ENCODE measurements around the gene IST1. TPM values are rescaled to one million over a fixed set of nuclear protein-coding genes. Genes with fewer than 3 reads are reported as not detected.

The IST1 gene
- total and polyA plus RNA-seq, 3 experiments from 2014 or later: 144 to 177 (median 172) TPM

- Mint-ChIP-seq H3K4me3 (peak overlapping the region in 2 of 7 donors; percentile 13 to 32), H3K36me3 (no peaks in the 10 kb centered on the region), H3K27ac (peak overlapping the region in 1 of 8 donors; percentile 11), H3K27me3 (peaks cover 4% of the 10 kb centered on the region in 2 donors), H3K9me3 (no peaks in the 10 kb centered on the region), H3K4me1 (peaks cover 5 to 13% (median 10%) of the 10 kb centered on the region in 3 donors)
- Histone ChIP-seq H3K4me1 (ENCODE audit: insufficient read depth, low read length) (peaks cover 8% of the 10 kb centered on the region), H3K9me3 (ENCODE audit: low read length) (no peaks in the 10 kb centered on the region), H3K36me3 (ENCODE audit: insufficient read depth, low read length) (no peaks in the 10 kb centered on the region), H3K4me3 (ENCODE audit: low read length) (no peak overlapping the region), H3K27me3 (ENCODE audit: insufficient read depth, low read length, poor library complexity, severe bottlenecking) (no peaks in the 10 kb centered on the region), H3K27ac (ENCODE audit: low read depth, low read length) (no peak overlapping the region)
- CTCF ChIA-PET: no interaction called here
- no peak for DNase-seq
- POLR2A ChIA-PET: no interaction called here
Measured at GRCh38 chr16:71956486-71956885, 61.2 kb downstream of the IST1 start.

GRCh38 chr16:71961066-71962039 lies 66.0 kb downstream of the IST1 start:
- no peak overlapping the region for H3K4me3 ChIP-seq (ENCODE audit: low read length)
- peak; percentile 54 to 84 (median 66) for DNase-seq
- Mint-ChIP-seq H3K27me3 (peaks cover 0 to 3% of the 10 kb centered on the region in 2 donors), H3K4me1 (peaks cover 5 to 12% (median 8%) of the 10 kb centered on the region in 3 donors), H3K27ac (peak overlapping the region in 3 of 8 donors; percentile 4 to 30 (median 7)), H3K4me3 (no peak overlapping the region), H3K9me3 (no peaks in the 10 kb centered on the region), H3K36me3 (no peaks in the 10 kb centered on the region)
- peaks cover 5% of the 10 kb centered on the region for H3K4me1 ChIP-seq (ENCODE audit: insufficient read depth, low read length)
- H3K27ac ChIP-seq (ENCODE audit: low read depth, low read length): no peak overlapping the region
- H3K9me3 ChIP-seq (ENCODE audit: low read length): no peaks in the 10 kb centered on the region
- ChIA-PET CTCF (interaction anchor here (0.7 to 2.0 kb wide), 22 partner anchors 10 to 396 kb away, joined by 3 to 8 read pairs (median 4); partner anchors contain the start of gene DHODH), POLR2A (no interaction called here)
- H3K36me3 ChIP-seq (ENCODE audit: insufficient read depth, low read length): no peaks in the 10 kb centered on the region
- no peaks in the 10 kb centered on the region for H3K27me3 ChIP-seq (ENCODE audit: insufficient read depth, low read length, poor library complexity, severe bottlenecking)

GRCh38 chr16:71963125-71963875 lies 68.0 kb downstream of the IST1 start:
- Mint-ChIP-seq H3K9me3 (no peaks in the 10 kb centered on the region), H3K27ac (no peak overlapping the region), H3K36me3 (no peaks in the 10 kb centered on the region), H3K27me3 (peaks cover 2 to 3% of the 10 kb centered on the region in 2 donors), H3K4me1 (peaks cover 2 to 7% (median 3%) of the 10 kb centered on the region in 3 donors), H3K4me3 (no peak overlapping the region)
- no peaks in the 10 kb centered on the region for H3K4me1 ChIP-seq (ENCODE audit: insufficient read depth, low read length)
- H3K36me3 ChIP-seq (ENCODE audit: insufficient read depth, low read length): no peaks in the 10 kb centered on the region
- H3K27me3 ChIP-seq (ENCODE audit: insufficient read depth, low read length, poor library complexity, severe bottlenecking): no peaks in the 10 kb centered on the region
- no peak overlapping the region for H3K4me3 ChIP-seq (ENCODE audit: low read length)
- ChIA-PET CTCF (interaction anchor here (0.6 to 1.1 kb wide), 2 partner anchors 307 to 354 kb away, joined by 3 read pairs; no protein-coding TSS in a partner anchor), POLR2A (no interaction called here)
- no peak overlapping the region for H3K27ac ChIP-seq (ENCODE audit: low read depth, low read length)
- no peaks in the 10 kb centered on the region for H3K9me3 ChIP-seq (ENCODE audit: low read length)
- no peak for DNase-seq

- H3K36me3 Mint-ChIP-seq: no peaks in the 10 kb centered on the region
- no peak for DNase-seq
- Histone ChIP-seq H3K36me3 (ENCODE audit: insufficient read depth, low read length) (no peaks in the 10 kb centered on the region), H3K4me3 (ENCODE audit: low read length) (no peak overlapping the region), H3K27me3 (ENCODE audit: insufficient read depth, low read length, poor library complexity, severe bottlenecking) (no peaks in the 10 kb centered on the region), H3K4me1 (ENCODE audit: insufficient read depth, low read length) (no peaks in the 10 kb centered on the region), H3K9me3 (ENCODE audit: low read length) (no peaks in the 10 kb centered on the region), H3K27ac (ENCODE audit: low read depth, low read length) (no peak overlapping the region)
- ChIA-PET CTCF (no interaction called here), POLR2A (no interaction called here)
- no peak overlapping the region for H3K4me3 Mint-ChIP-seq
- H3K27ac Mint-ChIP-seq: no peak overlapping the region
- peaks cover 2 to 7% (median 3%) of the 10 kb centered on the region in 3 donors for H3K4me1 Mint-ChIP-seq
- no peaks in the 10 kb centered on the region for H3K9me3 Mint-ChIP-seq
- H3K27me3 Mint-ChIP-seq: peaks cover 2 to 3% of the 10 kb centered on the region in 2 donors
Measured at GRCh38 chr16:71965223-71965622, 69.9 kb downstream of the IST1 start.

GRCh38 chr16:71966932-71967331 lies 71.6 kb downstream of the IST1 start:
- ChIA-PET POLR2A (no interaction called here), CTCF (no interaction called here)
- Mint-ChIP-seq H3K27me3 (peaks cover 0 to 2% of the 10 kb centered on the region in 2 donors), H3K27ac (no peak overlapping the region), H3K4me1 (peaks cover 0 to 4% (median 0%) of the 10 kb centered on the region in 3 donors), H3K9me3 (no peaks in the 10 kb centered on the region), H3K4me3 (no peak overlapping the region), H3K36me3 (no peaks in the 10 kb centered on the region)
- H3K4me3 ChIP-seq (ENCODE audit: low read length): no peak overlapping the region
- DNase-seq: no peak
- no peaks in the 10 kb centered on the region for H3K27me3 ChIP-seq (ENCODE audit: insufficient read depth, low read length, poor library complexity, severe bottlenecking)
- no peak overlapping the region for H3K27ac ChIP-seq (ENCODE audit: low read depth, low read length)
- H3K9me3 ChIP-seq (ENCODE audit: low read length): no peaks in the 10 kb centered on the region
- H3K36me3 ChIP-seq (ENCODE audit: insufficient read depth, low read length): no peaks in the 10 kb centered on the region
- no peaks in the 10 kb centered on the region for H3K4me1 ChIP-seq (ENCODE audit: insufficient read depth, low read length)

- Histone ChIP-seq H3K36me3 (ENCODE audit: insufficient read depth, low read length) (no peaks in the 10 kb centered on the region), H3K4me1 (ENCODE audit: insufficient read depth, low read length) (no peaks in the 10 kb centered on the region), H3K27me3 (ENCODE audit: insufficient read depth, low read length, poor library complexity, severe bottlenecking) (no peaks in the 10 kb centered on the region), H3K4me3 (ENCODE audit: low read length) (no peak overlapping the region), H3K9me3 (ENCODE audit: low read length) (no peaks in the 10 kb centered on the region), H3K27ac (ENCODE audit: low read depth, low read length) (no peak overlapping the region)
- Mint-ChIP-seq H3K36me3 (no peaks in the 10 kb centered on the region), H3K27me3 (peaks cover 0 to 2% of the 10 kb centered on the region in 2 donors), H3K27ac (no peak overlapping the region), H3K4me1 (no peaks in the 10 kb centered on the region), H3K4me3 (no peak overlapping the region), H3K9me3 (no peaks in the 10 kb centered on the region)
- POLR2A ChIA-PET: no interaction called here
- CTCF ChIA-PET: no interaction called here
- DNase-seq: no peak
Measured at GRCh38 chr16:71969353-71969752, 74.0 kb downstream of the IST1 start.

GRCh38 chr16:71971571-71971970 lies 76.2 kb downstream of the IST1 start:
- no peak overlapping the region for H3K27ac ChIP-seq (ENCODE audit: low read depth, low read length)
- DNase-seq: no peak
- Mint-ChIP-seq H3K36me3 (no peaks in the 10 kb centered on the region), H3K9me3 (no peaks in the 10 kb centered on the region), H3K4me3 (no peak overlapping the region), H3K4me1 (no peaks in the 10 kb centered on the region), H3K27me3 (peaks cover 2 to 3% of the 10 kb centered on the region in 2 donors), H3K27ac (no peak overlapping the region)
- CTCF ChIA-PET: interaction anchor here (1.8 kb wide), 1 partner anchor 10 kb away, joined by 7 read pairs; no protein-coding TSS in a partner anchor
- POLR2A ChIA-PET: no interaction called here
- H3K4me1 ChIP-seq (ENCODE audit: insufficient read depth, low read length): no peaks in the 10 kb centered on the region
- H3K9me3 ChIP-seq (ENCODE audit: low read length): no peaks in the 10 kb centered on the region
- H3K27me3 ChIP-seq (ENCODE audit: insufficient read depth, low read length, poor library complexity, severe bottlenecking): no peaks in the 10 kb centered on the region
- no peak overlapping the region for H3K4me3 ChIP-seq (ENCODE audit: low read length)
- H3K36me3 ChIP-seq (ENCODE audit: insufficient read depth, low read length): no peaks in the 10 kb centered on the region

GRCh38 chr16:71972356-71972755 lies 77.0 kb downstream of the IST1 start:
- POLR2A ChIA-PET: no interaction called here

More at GRCh38 chr16:71972356-71972755, 77.0 kb downstream of the IST1 start:
- Histone ChIP-seq H3K9me3 (ENCODE audit: low read length) (no peaks in the 10 kb centered on the region), H3K4me3 (ENCODE audit: low read length) (no peak overlapping the region), H3K27ac (ENCODE audit: low read depth, low read length) (no peak overlapping the region), H3K27me3 (ENCODE audit: insufficient read depth, low read length, poor library complexity, severe bottlenecking) (no peaks in the 10 kb centered on the region), H3K4me1 (ENCODE audit: insufficient read depth, low read length) (no peaks in the 10 kb centered on the region), H3K36me3 (ENCODE audit: insufficient read depth, low read length) (no peaks in the 10 kb centered on the region)
- no peaks in the 10 kb centered on the region for H3K4me1 Mint-ChIP-seq
- H3K36me3 Mint-ChIP-seq: no peaks in the 10 kb centered on the region
- H3K9me3 Mint-ChIP-seq: no peaks in the 10 kb centered on the region
- H3K4me3 Mint-ChIP-seq: no peak overlapping the region
- no peak for DNase-seq
- no peak overlapping the region for H3K27ac Mint-ChIP-seq
- peaks cover 2 to 3% of the 10 kb centered on the region in 2 donors for H3K27me3 Mint-ChIP-seq
- CTCF ChIA-PET: interaction anchor here (1.8 kb wide), 1 partner anchor 11 kb away, joined by 7 read pairs; no protein-coding TSS in a partner anchor

Data from CD8-positive, alpha-beta memory T cell (primary cell).